HepG2 (cell line): ENCODE measurements around the gene CLCA4. TPM values are rescaled to one million over a fixed set of nuclear protein-coding genes. Genes with fewer than 3 reads are reported as not detected.

Source experiments
- ATAC-seq: fragments of 200-7000 bp; cut with Tn5 transposase; 3 replicates; pipeline ENCODE4 v1.9.1; 2020; ENCODE audit warnings: mild to moderate bottlenecking, moderate library complexity
- BruUV-seq: library from RNA; stranded (reverse); fragments of 400-500 nt; replicated peaks from 2 replicates; lab custom pipeline; 2021; lab: Mats Ljungman, UMichigan
- CTCF ChIA-PET: fragments of 300-600 bp; formaldehyde crosslinking; extraction: SDS; loops from one replicate; lab custom pipeline; 2021; ENCODE audit warnings: low total read pairs, inconsistent platforms, low intra/inter-chr PET ratio; lab: Yijun Ruan, JAX
- POLR2A ChIA-PET: fragments of 350-600 bp; sonication (Branson Sonifier 250); formaldehyde crosslinking; loops from one replicate; lab custom pipeline; 2020; ENCODE audit warnings: antibody characterized with exemption, inconsistent platforms; lab: Yijun Ruan, JAX
- DNase-seq: peaks from one replicate; pipeline ENCODE4 v3.0.0-alpha.2; 2015; ENCODE audit warnings: low spot score
- FAIRE-seq: peaks from 3 replicates; lab custom pipeline; 2011; peaks lifted over from hg19 to GRCh38; lab: Jason Lieb, UNC
- H2AFZ ChIP-seq: one replicate; pipeline ENCODE4 v1.6.1; 2011; ENCODE audit warnings: low read length, inconsistent platforms
- H3K27ac ChIP-seq: fragments of 300-600 bp; 3 replicates; pipeline ENCODE4 v1.8.0; 2011; ENCODE audit warnings: mixed run types, mild to moderate bottlenecking, mixed read lengths, low read length, inconsistent platforms; ENCODE audit not compliant: insufficient read depth; ENCODE audit errors: extremely low read length
- H3K27me3 ChIP-seq, 2 experiments: fragments of 200-600 bp in 1 of 2; 2 replicates in 1 of 2; 3 replicates in 1 of 2; pipeline versions ENCODE4 v1.6.0 to v1.8.0; 2011; ENCODE audit warnings: low read length in 2 of 2, mild to moderate bottlenecking in 2 of 2, moderate library complexity in 2 of 2, inconsistent platforms in 1 of 2; ENCODE audit not compliant: insufficient read depth in 2 of 2, control insufficient read depth in 1 of 2
- H3K36me3 ChIP-seq, 2 experiments: fragments of 200-600 bp in 1 of 2; replicated peaks in 1 of 2; 2 replicates in 1 of 2; 3 replicates in 1 of 2; pipeline versions ENCODE4 v1.5.1 to v1.8.0; 2011; ENCODE audit warnings: low read length in 2 of 2, inconsistent platforms in 1 of 2; ENCODE audit not compliant: insufficient read depth in 2 of 2, control insufficient read depth in 1 of 2
- H3K4me1 ChIP-seq: 2 replicates; pipeline ENCODE4 v1.5.1; 2012; ENCODE audit warnings: low read length, inconsistent platforms; ENCODE audit not compliant: insufficient read depth
- H3K4me2 ChIP-seq: 2 replicates; pipeline ENCODE4 v1.6.0; 2011; ENCODE audit warnings: low read depth, low read length, inconsistent platforms
- H3K4me3 ChIP-seq, 3 experiments: fragments of 200-600 bp in 1 of 3; sonication (generic), shearing (Covaris generic) in 1 of 3; replicated peaks in 1 of 3; 2 replicates each; pipeline ENCODE4 v1.5.1; 2011 to 2016; ENCODE audit warnings: low read length in 3 of 3, inconsistent platforms in 2 of 3, low read depth in 2 of 3, mild to moderate bottlenecking in 2 of 3, control low read depth in 1 of 3, mixed read lengths in 1 of 3; ENCODE audit not compliant: insufficient read depth in 1 of 3
- H3K79me2 ChIP-seq: one replicate; pipeline ENCODE4 v1.6.1; 2011; ENCODE audit warnings: low read length, inconsistent platforms; ENCODE audit not compliant: insufficient read depth
- H3K9ac ChIP-seq: 2 replicates; pipeline ENCODE4 v1.6.0; 2011; ENCODE audit warnings: mild to moderate bottlenecking, low read depth, low read length, inconsistent platforms; ENCODE audit not compliant: insufficient read depth
- H3K9me3 ChIP-seq: 2 replicates; pipeline ENCODE4 v1.5.1; 2012; ENCODE audit warnings: mild to moderate bottlenecking, low read length
- H4K20me1 ChIP-seq: 2 replicates; pipeline ENCODE4 v1.6.0; 2011; ENCODE audit warnings: inconsistent platforms, mild to moderate bottlenecking, low read length, moderate library complexity; ENCODE audit not compliant: insufficient read depth
- CBX2 ChIP-seq, 2 experiments: fragments of 200-600 bp in 1 of 2; sonication (generic); formaldehyde crosslinking in 1 of 2; IDR thresholded peaks; 2 replicates each; pipeline versions ENCODE4 v1.7.0 to v1.8.1; 2018 to 2022; ENCODE audit warnings: low read depth in 2 of 2, low read length in 1 of 2, mild to moderate bottlenecking in 1 of 2, missing genetic modification reagents in 1 of 2
- CCDC6 ChIP-seq: sonication (generic); formaldehyde crosslinking; IDR thresholded peaks from 2 replicates; pipeline ENCODE4 v1.8.1; 2022; ENCODE audit warnings: mild to moderate bottlenecking, missing genetic modification reagents, moderate library complexity
- CHD4 ChIP-seq: fragments of 200-600 bp; sonication (generic); IDR thresholded peaks from 2 replicates; pipeline ENCODE4 v1.7.0; 2017; ENCODE audit warnings: mild to moderate bottlenecking, low read length, borderline replicate concordance
- EED ChIP-seq: sonication (generic); formaldehyde crosslinking; IDR thresholded peaks from 2 replicates; pipeline ENCODE4 v1.5.0; 2020; ENCODE audit warnings: mild to moderate bottlenecking, missing genetic modification reagents
- GATA4 ChIP-seq: sonication (generic); IDR thresholded peaks from 2 replicates; pipeline ENCODE4 v1.6.1; 2016; ENCODE audit warnings: antibody characterized with exemption, low read depth, borderline replicate concordance
- HNF1B ChIP-seq: sonication (generic); formaldehyde crosslinking; IDR thresholded peaks from 2 replicates; pipeline ENCODE4 v1.5.1; 2020; ENCODE audit warnings: mild to moderate bottlenecking, moderate library complexity, missing genetic modification reagents
- NR2F2 ChIP-seq: IDR thresholded peaks from 2 replicates; pipeline ENCODE4 v1.6.1; 2012; ENCODE audit warnings: low read depth, inconsistent platforms, borderline replicate concordance
- NR3C1 ChIP-seq: sonication (generic); formaldehyde crosslinking; IDR thresholded peaks from 2 replicates; pipeline ENCODE4 v1.4.0; 2020; ENCODE audit warnings: missing genetic modification reagents
- RNF219 ChIP-seq: sonication (generic); formaldehyde crosslinking; IDR thresholded peaks from 2 replicates; pipeline ENCODE4 v1.5.0; 2020; ENCODE audit warnings: mild to moderate bottlenecking, missing genetic modification reagents
- ZNF552 ChIP-seq: sonication (generic); formaldehyde crosslinking; IDR thresholded peaks from 2 replicates; pipeline ENCODE4 v1.9.0; 2022; ENCODE audit warnings: missing genetic modification reagents, mild to moderate bottlenecking, borderline replicate concordance
- ZNF564 ChIP-seq: sonication (generic); formaldehyde crosslinking; IDR thresholded peaks from 2 replicates; pipeline ENCODE4 v1.8.1; 2023; ENCODE audit warnings: mild to moderate bottlenecking, missing genetic modification reagents
- ZNF616 ChIP-seq: sonication (generic); formaldehyde crosslinking; IDR thresholded peaks from 2 replicates; pipeline ENCODE4 v1.5.0; 2020; ENCODE audit warnings: low read depth, mild to moderate bottlenecking, missing genetic modification reagents
- ZNF83 ChIP-seq: sonication (generic); formaldehyde crosslinking; IDR thresholded peaks from 2 replicates; pipeline ENCODE4 v1.4.0; 2020; ENCODE audit warnings: missing genetic modification reagents, mild to moderate bottlenecking, borderline replicate concordance
- in situ Hi-C: cut with HindIII; loops from 2 replicates; pipeline ENCODE4 v1.10.0; 2017; ENCODE audit warnings: low pct_unique_long_range_greater_than_20kb; ENCODE audit not compliant: extremely low pct_ligation_motif_present
- intact Hi-C: fragments of 100-400 bp; cut with micrococcal nuclease; formaldehyde crosslinking; loops from one replicate; pipeline ENCODE4 v1.10.0; 2022; ENCODE audit not compliant: unreplicated experiment
- polyA plus RNA-seq, 8 experiments: library from polyadenylated mRNA; depleted of rRNA in 3 of 8; stranded (reverse) in 7 of 8; unstranded in 1 of 8; fragments of >200 nt; fragmentation: Illumina TruSeq in 4 of 8; extraction: Trizol in 4 of 8; gene quantifications; 2 replicates each; pipeline versions ENCODE4 v1.2.1 to v1.2.3, GENCODE V29; 2011 to 2016; ENCODE audit warnings: low read depth in 4 of 8, missing spikeins in 1 of 8, mixed read lengths in 1 of 8; ENCODE audit not compliant: insufficient read depth in 1 of 8
- total RNA-seq, 5 experiments: library from RNA; depleted of rRNA; stranded (reverse); fragments of >200 nt; fragmentation: Illumina TruSeq; extraction: Trizol; gene quantifications; 2 replicates each; pipeline ENCODE4 v1.2.3, GENCODE V29; 2016; ENCODE audit warnings: low read depth in 1 of 5
- TF ChIP-seq, protein P1 (sequence below): sonication (generic); formaldehyde crosslinking; IDR thresholded peaks from 2 replicates; pipeline ENCODE4 v1.4.0; 2020; ENCODE audit warnings: missing genetic modification reagents
- TF ChIP-seq, protein P2 (sequence below): fragments of 450-650 bp; IDR thresholded peaks from 2 replicates; pipeline ENCODE4 v1.6.1; 2016

The CLCA4 gene
- total and polyA plus RNA-seq, 2 of the 13 experiments (the other 11 are each of a cell fraction or from before 2014, with no cell fraction given): not detected

DNA sequence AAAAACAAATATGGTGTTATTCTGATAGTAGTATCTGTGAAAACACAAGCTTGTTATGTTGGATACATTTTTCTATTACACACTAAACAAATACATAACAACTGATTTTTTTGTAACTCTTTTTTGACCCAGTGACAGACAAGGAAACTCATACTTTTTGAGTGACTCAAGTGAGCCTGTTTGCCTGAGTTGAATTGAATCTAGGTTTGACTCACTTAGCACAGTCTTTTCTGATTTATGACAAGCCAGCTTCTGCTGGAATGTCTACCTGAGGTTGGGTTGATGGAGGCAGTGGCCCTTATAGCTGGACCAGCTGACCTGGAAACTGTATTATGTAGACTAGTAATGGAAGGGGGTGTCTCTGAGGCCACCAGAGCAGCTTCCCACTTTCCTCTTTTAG lies 4.2 kb upstream of the CLCA4 start (continued):
- TF ChIP-seq CBX2 (IDR thresholded peaks at IDR 0.05; ENCODE audit: low read depth, low read length) (no peak), CBX2 (CRISPR knock-in tag; IDR thresholded peaks at IDR 0.05; ENCODE audit: low read depth) (no peak), ZNF552 (no peak), CCDC6 (CRISPR knock-in tag) (no peak), EED (CRISPR knock-in tag) (no peak), CHD4 (no peak), ZNF616 (CRISPR knock-in tag) (no peak), ZNF564 (CRISPR knock-in tag) (no peak)
- TF ChIP-seq, protein P1, sequence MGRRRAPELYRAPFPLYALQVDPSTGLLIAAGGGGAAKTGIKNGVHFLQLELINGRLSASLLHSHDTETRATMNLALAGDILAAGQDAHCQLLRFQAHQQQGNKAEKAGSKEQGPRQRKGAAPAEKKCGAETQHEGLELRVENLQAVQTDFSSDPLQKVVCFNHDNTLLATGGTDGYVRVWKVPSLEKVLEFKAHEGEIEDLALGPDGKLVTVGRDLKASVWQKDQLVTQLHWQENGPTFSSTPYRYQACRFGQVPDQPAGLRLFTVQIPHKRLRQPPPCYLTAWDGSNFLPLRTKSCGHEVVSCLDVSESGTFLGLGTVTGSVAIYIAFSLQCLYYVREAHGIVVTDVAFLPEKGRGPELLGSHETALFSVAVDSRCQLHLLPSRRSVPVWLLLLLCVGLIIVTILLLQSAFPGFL (CRISPR knock-in tag): no peak

GRCh38 chr1:86548839-86549238 lies 2.0 kb downstream of the CLCA4 start:
- no peak for FAIRE-seq
- H2AFZ ChIP-seq: no peak overlapping the region
- ATAC-seq: no peak
- H3K9me3 ChIP-seq: no peaks in the 10 kb centered on the region
- H3K4me2 ChIP-seq: no peak overlapping the region
- H3K27me3 ChIP-seq: peaks cover 0 to 3% of the 10 kb centered on the region in 2 experiments; a peak in 2 of 5 replicates
- intact Hi-C loops: no loop called here
- BruUV-seq: no TSS peak
- H4K20me1 ChIP-seq: no peaks in the 10 kb centered on the region
- no peaks in the 10 kb centered on the region for H3K4me1 ChIP-seq
- TF ChIP-seq CHD4: no peak
- no peak for TF ChIP-seq NR2F2
- TF ChIP-seq HNF1B: no peak
- no peak for TF ChIP-seq RNF219 (CRISPR knock-in tag)
- TF ChIP-seq GATA4: no peak
- no peak for TF ChIP-seq NR3C1
- no peak for TF ChIP-seq ZNF83 (CRISPR knock-in tag)
- TF ChIP-seq, protein P2, sequence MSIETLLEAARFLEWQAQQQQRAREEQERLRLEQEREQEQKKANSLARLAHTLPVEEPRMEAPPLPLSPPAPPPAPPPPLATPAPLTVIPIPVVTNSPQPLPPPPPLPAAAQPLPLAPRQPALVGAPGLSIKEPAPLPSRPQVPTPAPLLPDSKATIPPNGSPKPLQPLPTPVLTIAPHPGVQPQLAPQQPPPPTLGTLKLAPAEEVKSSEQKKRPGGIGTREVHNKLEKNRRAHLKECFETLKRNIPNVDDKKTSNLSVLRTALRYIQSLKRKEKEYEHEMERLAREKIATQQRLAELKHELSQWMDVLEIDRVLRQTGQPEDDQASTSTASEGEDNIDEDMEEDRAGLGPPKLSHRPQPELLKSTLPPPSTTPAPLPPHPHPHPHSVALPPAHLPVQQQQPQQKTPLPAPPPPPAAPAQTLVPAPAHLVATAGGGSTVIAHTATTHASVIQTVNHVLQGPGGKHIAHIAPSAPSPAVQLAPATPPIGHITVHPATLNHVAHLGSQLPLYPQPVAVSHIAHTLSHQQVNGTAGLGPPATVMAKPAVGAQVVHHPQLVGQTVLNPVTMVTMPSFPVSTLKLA: no peak
- no peaks in the 10 kb centered on the region for H3K79me2 ChIP-seq
- no peak overlapping the region for H3K9ac ChIP-seq
- POLR2A ChIA-PET: no interaction called here
- CTCF ChIA-PET: no interaction called here
- in situ Hi-C loops: no loop called here
- no peak overlapping the region for H3K4me3 ChIP-seq
- no peak overlapping the region for H3K27ac ChIP-seq
- DNase-seq: no peak
- no peaks in the 10 kb centered on the region for H3K36me3 ChIP-seq
